Sigmoid colon (tissue), 7 donors: ENCODE data around the gene GNGT2. TPM values are rescaled to one million over a fixed set of nuclear protein-coding genes. Genes with fewer than 3 reads are reported as not detected.

Experiments
- DNase-seq: peaks from one replicate; pipeline ENCODE4 v3.0.0-alpha.2; 2019
- H3K27ac ChIP-seq, 4 donors: fragments of 200-600 bp; sonication (generic); one replicate each; pipeline ENCODE4 v1.5.1; 2016 to 2019; ENCODE audit warnings: mild to moderate bottlenecking in 1 of 4
- H3K27me3 ChIP-seq, 3 donors: fragments of 200-600 bp; sonication (generic); one replicate each; pipeline ENCODE4 v1.5.1; 2019; ENCODE audit warnings: mild to moderate bottlenecking in 1 of 3
- H3K36me3 ChIP-seq, 4 donors: fragments of 200-600 bp; sonication (generic); one replicate each; pipeline ENCODE4 v1.5.1; 2016 to 2019
- H3K4me1 ChIP-seq, 4 donors: fragments of 200-600 bp; sonication (generic); one replicate each; pipeline ENCODE4 v1.5.1; 2017 to 2019
- H3K4me3 ChIP-seq, 4 donors: fragments of 200-600 bp; sonication (generic); one replicate each; pipeline ENCODE4 v1.5.1; 2017 to 2019; ENCODE audit warnings: mild to moderate bottlenecking in 2 of 4, moderate library complexity in 1 of 4
- H3K9me3 ChIP-seq, 4 donors: fragments of 200-600 bp in 3 of 4; sonication (generic) in 3 of 4; one replicate each; pipeline versions ENCODE4 v1.5.1 to v1.6.1; 2013 to 2019
- CTCF ChIP-seq, 4 experiments: fragments of 450-650 bp in 3 of 4; fragments of 200-600 bp in 1 of 4; IDR thresholded peaks; one replicate each; pipeline ENCODE4 v1.5.1; 2016 to 2019; ENCODE audit warnings: antibody characterized with exemption in 4 of 4, mild to moderate bottlenecking in 3 of 4, moderate library complexity in 2 of 4
- EP300 ChIP-seq, 4 donors: sonication (generic); formaldehyde crosslinking; IDR thresholded peaks; one replicate each; pipeline ENCODE4 v1.6.1; 2017; ENCODE audit warnings: antibody characterized with exemption in 4 of 4
- POLR2A ChIP-seq, 2 donors: fragments of 450-650 bp; IDR thresholded peaks; one replicate each; pipeline ENCODE4 v1.6.1; 2016; ENCODE audit warnings: antibody characterized with exemption in 2 of 2, mild to moderate bottlenecking in 2 of 2, moderate library complexity in 2 of 2
- POLR2AphosphoS5 ChIP-seq, 4 donors: sonication (generic); formaldehyde crosslinking; IDR thresholded peaks; one replicate each; pipeline ENCODE4 v1.6.1; 2017; ENCODE audit warnings: antibody characterized with exemption in 4 of 4
- WGBS, 2 donors: extraction: QIAGEN DNeasy Blood & Tissue Kit; methylation state at CpG; one replicate each; pipeline ENCODE4 v1.1.7; 2013; 5-methylcytosine and 5-hydroxymethylcytosine counted together
- intact Hi-C: fragments of 100-400 bp; cut with DNase I; formaldehyde crosslinking; loops from one replicate; pipeline ENCODE4 v1.15.1; 2023
- polyA plus RNA-seq, 3 donors: library from polyadenylated mRNA; stranded (reverse); fragments of 200-250 nt; gene quantifications; one replicate each; pipeline ENCODE4 v1.2.3, GENCODE V29; 2013
- total RNA-seq, 4 donors: library from RNA; depleted of rRNA; stranded (reverse); fragments of >200 nt; gene quantifications; one replicate each; pipeline ENCODE4 v1.1.0, GENCODE V29; 2016
- donor health status: healthy with polysubstance abuse.
- donor health status: Bipolar disorder and iron deficiency.
- donor health status: healthy.

The GNGT2 gene
- total and polyA plus RNA-seq, 7 donors = 1.6 to 11.0 (median 4.2) TPM

- Histone ChIP-seq H3K36me3 (no peaks in the 10 kb centered on the region), H3K27ac (no peak overlapping the region), H3K27me3 (peaks cover 0 to 61% (median 0%) of the 10 kb centered on the region in 3 donors), H3K4me3 (no peak overlapping the region), H3K9me3 (no peaks in the 10 kb centered on the region), H3K4me1 (no peaks in the 10 kb centered on the region)
- WGBS, 2 donors = 86 to 94% methylated on average over 11 of the region's 11 CpGs
- intact Hi-C loops = no loop called here
- no peak for DNase-seq
- TF ChIP-seq CTCF (IDR thresholded peaks at IDR 0.05) (no peak), POLR2A (IDR thresholded peaks at IDR 0.05) (no peak), EP300 (IDR thresholded peaks at IDR 0.05) (no peak), POLR2AphosphoS5 (IDR thresholded peaks at IDR 0.05) (no peak)
These were observed 54.1 kb downstream of the GNGT2 start for GRCh38 chr17:49156256-49156655.

Other genes with a start within 250 kb of the GNGT2 start
- not detected for gene GIP, start 242.0 kb downstream of the GNGT2 start, total RNA-seq
- gene GIP, start 242.0 kb downstream of the GNGT2 start, polyA plus RNA-seq = not detected
- under 1 TPM in 2 of 4 donors, not detected in 2; 0.14 to 0.36 TPM for gene IGF2BP1, start 213.2 kb downstream of the GNGT2 start, total RNA-seq
- gene IGF2BP1, start 213.2 kb downstream of the GNGT2 start, polyA plus RNA-seq = under 1 TPM in 1 of 3 donors, not detected in 2; 0.20 TPM
- gene B4GALNT2, start 77.8 kb downstream of the GNGT2 start, total RNA-seq = not detected
- gene B4GALNT2, start 77.8 kb downstream of the GNGT2 start, polyA plus RNA-seq = 1 to 10 TPM; 2.4 to 4.1 (median 3.9) TPM
- gene ABI3, start 133 bp upstream of the GNGT2 start, total RNA-seq = 1 to 10 TPM; 1.8 to 7.1 (median 3.0) TPM
- 10 to 100 TPM in 2 of 3 donors, 1 to 10 TPM in 1; 7.8 to 16.0 (median 15.2) TPM for gene ABI3, start 133 bp upstream of the GNGT2 start, polyA plus RNA-seq
- not detected for gene PHOSPHO1, start 20.2 kb upstream of the GNGT2 start, total RNA-seq
- gene PHOSPHO1, start 20.2 kb upstream of the GNGT2 start, polyA plus RNA-seq = under 1 TPM in 1 of 3 donors, not detected in 2; 0.38 TPM
- 100 to 1,000 TPM in 3 of 4 donors, 10 to 100 TPM in 1; 83.1 to 134 (median 114) TPM for gene ZNF652, start 151.7 kb upstream of the GNGT2 start, total RNA-seq
- 10 to 100 TPM; 12.9 to 20.2 (median 14.4) TPM for gene ZNF652, start 151.7 kb upstream of the GNGT2 start, polyA plus RNA-seq
- gene PHB1, start 204.3 kb upstream of the GNGT2 start, total RNA-seq = 100 to 1,000 TPM in 1 of 4 donors, 10 to 100 TPM in 3; 70.9 to 105 (median 94.4) TPM
- gene PHB1, start 204.3 kb upstream of the GNGT2 start, polyA plus RNA-seq = 100 to 1,000 TPM; 148 to 279 (median 225) TPM